ENCODE measurements around the gene WDR62. TPM values are rescaled to one million over a fixed set of nuclear protein-coding genes. Genes with fewer than 3 reads are reported as not detected.
A peak's percentile ranks its signal among the peaks of the same experiment; 100 is the strongest.

WDR62 gene
- total RNA-seq, 1 experiment from 2014 or later, result 29.6 TPM

DNA sequence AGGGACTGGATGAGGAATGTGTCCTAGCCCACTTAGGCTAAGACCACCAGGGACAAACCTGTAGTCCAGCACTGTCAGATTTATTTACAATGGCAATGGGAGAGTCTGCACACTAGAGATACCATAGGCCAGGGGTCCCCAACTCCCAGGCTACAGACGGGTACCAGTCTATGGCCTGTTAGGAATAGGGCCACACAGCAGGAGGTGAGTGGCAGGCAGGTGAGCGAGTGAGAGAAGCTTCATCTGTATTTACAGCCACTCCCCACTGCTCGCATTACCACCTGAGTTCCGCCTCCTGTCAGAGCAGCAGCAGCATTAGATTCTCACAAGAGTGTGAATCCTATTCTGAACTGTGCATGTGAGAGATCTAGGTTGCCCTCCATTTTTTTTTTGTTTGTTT lies 3.1 kb upstream of the WDR62 start:
- H3K36me3 Mint-ChIP-seq (ENCODE audit: insufficient read depth, unreplicated experiment), result peaks cover 34% of the 10 kb centered on the region

DNA sequence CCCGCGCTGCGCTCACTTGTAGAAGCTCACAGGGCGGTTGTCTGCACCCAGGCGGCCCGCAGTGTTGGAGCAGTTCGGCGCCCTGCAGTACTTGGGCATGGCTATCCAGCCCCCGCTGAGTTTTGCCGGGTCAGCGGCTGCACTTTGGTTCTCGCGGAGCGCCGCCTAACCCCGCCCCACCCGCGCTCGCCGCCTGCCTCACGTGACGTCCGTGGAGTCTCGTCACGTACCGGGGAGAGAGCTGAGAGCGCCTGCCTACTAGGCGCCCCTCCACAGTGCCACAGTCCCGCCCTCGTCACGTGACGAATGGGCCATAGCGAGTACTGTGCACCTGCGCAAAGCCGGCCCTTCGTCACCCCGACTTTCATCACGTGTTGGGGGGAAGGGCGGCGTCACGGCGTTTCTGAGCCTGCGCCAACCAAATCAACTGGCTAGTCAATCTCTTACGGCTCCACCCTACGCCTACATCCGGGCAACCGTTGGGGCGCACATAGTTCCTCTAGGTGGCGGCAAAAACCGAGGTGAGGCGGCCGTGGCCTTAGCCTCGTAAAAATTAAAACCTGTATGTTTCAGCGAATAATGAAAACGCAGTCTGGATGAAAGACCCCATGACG lies 471 bp upstream of the WDR62 start, which contains the start of gene THAP8:
Gene THAP8 (minus strand): TSS at position 167 of the 614 bp plus-strand sequence. CDS start 68 bp downstream, at position 99.
- peak; percentile 99 for DNase-seq
- peak; percentile 36 for TF ChIP-seq CTCF (IDR thresholded peaks at IDR 0.05; ENCODE audit: unreplicated experiment)
- intact Hi-C loops (cut with micrococcal nuclease; ENCODE audit: unreplicated experiment), result loop anchor here (5.0 kb wide), 1 partner anchor 42 kb away; the partner anchor contains the start of gene ALKBH6
- peaks cover 37% of the 10 kb centered on the region for H3K36me3 Mint-ChIP-seq (ENCODE audit: insufficient read depth, unreplicated experiment)
- no peaks in the 10 kb centered on the region for H3K27me3 Mint-ChIP-seq (ENCODE audit: unreplicated experiment)
- peak within 1 kb of the TSS; percentile 40 for H3K27ac Mint-ChIP-seq (ENCODE audit: unreplicated experiment)
- CTCF ChIA-PET, result interaction anchor here (0.6 to 1.3 kb wide), 6 partner anchors 40 to 1892 kb away, joined by 3 to 7 read pairs (median 4); partner anchors contain the start of genes ALKBH6, POLR2I, SYNE4 and TBCB
- BruUV-seq (replicated peaks), result no TSS peak
- peak within 1 kb of the TSS; percentile 77 for H3K4me3 Mint-ChIP-seq (ENCODE audit: low read depth, unreplicated experiment)
- peaks cover 28% of the 10 kb centered on the region for H3K4me1 Mint-ChIP-seq (ENCODE audit: low read depth, unreplicated experiment)
- no peaks in the 10 kb centered on the region for H3K9me3 Mint-ChIP-seq (ENCODE audit: low read depth, unreplicated experiment)

More for the DNA sequence above, 3.1 kb upstream of the WDR62 start:
- no peak for TF ChIP-seq CTCF (IDR thresholded peaks at IDR 0.05; ENCODE audit: unreplicated experiment)
- H3K9me3 Mint-ChIP-seq (ENCODE audit: low read depth, unreplicated experiment), result no peaks in the 10 kb centered on the region
- BruUV-seq (replicated peaks), result no TSS peak
- H3K27ac Mint-ChIP-seq (ENCODE audit: unreplicated experiment), result no peak overlapping the region
- peaks cover 14% of the 10 kb centered on the region for H3K4me1 Mint-ChIP-seq (ENCODE audit: low read depth, unreplicated experiment)
- no peaks in the 10 kb centered on the region for H3K27me3 Mint-ChIP-seq (ENCODE audit: unreplicated experiment)
- no peak overlapping the region for H3K4me3 Mint-ChIP-seq (ENCODE audit: low read depth, unreplicated experiment)
- DNase-seq, result no peak
- CTCF ChIA-PET, result interaction anchor here (0.7 kb wide), 1 partner anchor 99 kb away, joined by 3 read pairs; no protein-coding TSS in a partner anchor
- intact Hi-C loops (cut with micrococcal nuclease; ENCODE audit: unreplicated experiment), result loop anchor here (5.0 kb wide), 1 partner anchor 39 kb away; the partner anchor contains the start of gene ALKBH6

DNA sequence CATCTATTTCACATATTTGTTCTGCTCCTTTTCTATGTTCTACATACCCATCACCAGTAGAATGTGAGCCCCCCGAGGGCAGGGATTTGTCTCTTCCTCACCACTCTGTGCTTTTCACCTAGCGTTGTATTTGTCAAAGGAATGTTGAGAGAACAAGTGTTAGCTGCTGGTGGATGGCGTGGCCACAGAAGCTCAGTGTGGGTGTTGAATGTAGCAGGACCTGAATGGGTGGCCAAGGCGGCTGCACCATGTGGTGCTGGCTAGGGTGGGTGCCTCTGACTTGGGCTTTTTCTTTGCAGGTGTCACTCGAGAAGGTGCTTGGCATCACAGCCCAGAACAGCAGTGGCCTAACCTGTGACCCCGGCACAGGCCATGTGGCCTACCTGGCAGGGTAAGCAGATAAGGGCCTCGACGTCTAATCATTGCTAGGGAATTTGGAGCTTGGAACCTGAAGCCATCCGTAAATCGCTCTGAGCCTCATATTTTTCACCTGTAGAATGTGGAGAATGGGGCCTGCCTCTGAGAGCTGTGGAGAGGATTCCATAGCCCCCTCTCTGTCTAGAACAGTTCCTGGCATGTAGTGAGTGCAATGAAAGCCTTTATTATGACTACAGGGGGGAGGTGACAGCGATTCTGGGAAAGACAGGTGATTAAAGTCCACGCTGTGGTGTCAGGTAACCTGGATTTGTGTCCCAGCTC lies 3.9 kb downstream of the WDR62 start:
- H3K36me3 Mint-ChIP-seq (ENCODE audit: insufficient read depth, unreplicated experiment), result peaks cover 39% of the 10 kb centered on the region
- TF ChIP-seq CTCF (IDR thresholded peaks at IDR 0.05; ENCODE audit: unreplicated experiment), result no peak
- intact Hi-C loops (cut with micrococcal nuclease; ENCODE audit: unreplicated experiment), result no loop called here
- BruUV-seq (replicated peaks), result no TSS peak
- H3K9me3 Mint-ChIP-seq (ENCODE audit: low read depth, unreplicated experiment), result no peaks in the 10 kb centered on the region
- CTCF ChIA-PET, result interaction anchor here (0.5 kb wide), 1 partner anchor 39 kb away, joined by 3 read pairs; no protein-coding TSS in a partner anchor
- peaks cover 28% of the 10 kb centered on the region for H3K4me1 Mint-ChIP-seq (ENCODE audit: low read depth, unreplicated experiment)
- no peak overlapping the region for H3K4me3 Mint-ChIP-seq (ENCODE audit: low read depth, unreplicated experiment)
- no peaks in the 10 kb centered on the region for H3K27me3 Mint-ChIP-seq (ENCODE audit: unreplicated experiment)
- no peak for DNase-seq
- peak overlapping the region; percentile 22 for H3K27ac Mint-ChIP-seq (ENCODE audit: unreplicated experiment)

- CTCF ChIA-PET, result interaction anchor here (0.5 kb wide), 1 partner anchor 39 kb away, joined by 3 read pairs; no protein-coding TSS in a partner anchor
- Mint-ChIP-seq H3K9me3 (ENCODE audit: low read depth, unreplicated experiment) (no peaks in the 10 kb centered on the region), H3K36me3 (ENCODE audit: insufficient read depth, unreplicated experiment) (peaks cover 32% of the 10 kb centered on the region), H3K27ac (ENCODE audit: unreplicated experiment) (no peak overlapping the region), H3K27me3 (ENCODE audit: unreplicated experiment) (no peaks in the 10 kb centered on the region), H3K4me3 (ENCODE audit: low read depth, unreplicated experiment) (no peak overlapping the region), H3K4me1 (ENCODE audit: low read depth, unreplicated experiment) (peaks cover 28% of the 10 kb centered on the region)
- TF ChIP-seq CTCF (IDR thresholded peaks at IDR 0.05; ENCODE audit: unreplicated experiment), result no peak
- DNase-seq, result no peak
- no TSS peak for BruUV-seq (replicated peaks)
- intact Hi-C loops (cut with micrococcal nuclease; ENCODE audit: unreplicated experiment), result no loop called here
Observed at GRCh38 chr19:36059180-36059910, 4.6 kb downstream of the WDR62 start.
